Heart left ventricle (tissue), 16 donors: ENCODE results near the gene ZNF687. TPM values are rescaled to one million over a fixed set of nuclear protein-coding genes. Genes with fewer than 3 reads are reported as not detected.

Source experiments
- ATAC-seq, 4 donors: fragments of 200-7000 bp; cut with Tn5 transposase; one replicate each; pipeline ENCODE4 v1.9.1; 2020 to 2022; ENCODE audit warnings: moderate library complexity in 4 of 4, mild to moderate bottlenecking in 3 of 4, moderate number of reproducible peaks in 1 of 4
- DNase-seq, 5 donors: peaks; one replicate each; pipeline ENCODE4 v3.0.0-alpha.2; 2020
- H3K27ac ChIP-seq, 12 donors: fragments of 200-600 bp; sonication (generic) in 4 of 12; one replicate each; pipeline versions ENCODE4 v1.5.0 to v1.8.0; 2016 to 2022; ENCODE audit warnings: mild to moderate bottlenecking in 2 of 12
- H3K27me3 ChIP-seq, 9 donors: fragments of 200-600 bp; sonication (generic) in 2 of 9; one replicate each; pipeline versions ENCODE4 v1.5.1 to v1.8.0; 2016 to 2022; ENCODE audit warnings: mild to moderate bottlenecking in 3 of 9
- H3K36me3 ChIP-seq, 9 donors: fragments of 200-600 bp; sonication (generic) in 2 of 9; one replicate each; pipeline versions ENCODE4 v1.5.0 to v1.8.0; 2018 to 2022; ENCODE audit warnings: mild to moderate bottlenecking in 2 of 9
- H3K4me1 ChIP-seq, 12 donors: fragments of 200-600 bp; sonication (generic) in 4 of 12; one replicate each; pipeline versions ENCODE4 v1.5.0 to v1.8.0; 2016 to 2022; ENCODE audit warnings: mild to moderate bottlenecking in 3 of 12
- H3K4me3 ChIP-seq, 12 donors: fragments of 200-600 bp; sonication (generic) in 4 of 12; one replicate each; pipeline versions ENCODE4 v1.5.0 to v1.8.0; 2017 to 2022; ENCODE audit warnings: mild to moderate bottlenecking in 9 of 12, moderate library complexity in 4 of 12
- H3K9me3 ChIP-seq, 12 donors: fragments of 200-600 bp; sonication (generic) in 4 of 12; one replicate each; pipeline versions ENCODE4 v1.5.0 to v1.8.0; 2016 to 2022; ENCODE audit warnings: mild to moderate bottlenecking in 1 of 12
- POLR2A ChIP-seq, 2 donors: fragments of 450-650 bp; IDR thresholded peaks; one replicate each; pipeline ENCODE4 v1.6.1; 2017; ENCODE audit warnings: antibody characterized with exemption in 2 of 2, mild to moderate bottlenecking in 2 of 2, moderate library complexity in 2 of 2
- WGBS, 4 donors: extraction: QIAGEN DNeasy Blood & Tissue Kit in 2 of 4; methylation state at CpG; one replicate each; pipeline versions ENCODE4 v1.1.5 to v1.1.7; 2013 to 2018; 5-methylcytosine and 5-hydroxymethylcytosine counted together
- intact Hi-C, 10 donors: fragments of 100-400 bp; cut with DNase I; formaldehyde crosslinking; loops; one replicate each; pipeline versions ENCODE4 v1.11.1 to v1.14.2; 2022
- polyA plus RNA-seq, 2 donors: library from polyadenylated mRNA; stranded (reverse); fragments of 200-250 nt; gene quantifications; one replicate each; pipeline ENCODE4 v1.2.3, GENCODE V29; 2013
- total RNA-seq, 9 donors: library from RNA; depleted of rRNA in 2 of 9; stranded (reverse); fragments of >200 nt in 2 of 9; fragmentation: NEBNext Ultra II Directional in 3 of 9; extraction: Animal tissue kit (Norgen Biotek cat#: 25700) in 3 of 9; gene quantifications; one replicate each; pipeline versions ENCODE4 v1.1.0 to v1.2.4, GENCODE V29; 2016 to 2023
- TF ChIP-seq, protein P1 (sequence below), 12 donors: fragments of 200-600 bp; sonication (generic) in 4 of 12; IDR thresholded peaks; one replicate each; pipeline versions ENCODE4 v1.5.0 to v1.8.0; 2018 to 2022; ENCODE audit warnings: antibody characterized with exemption in 12 of 12, mild to moderate bottlenecking in 5 of 12
- donor health status: ischemic (EF 13 %, LVEDD 7.1; RV severe dilation, severe dysfunction).
- donor health status: healthy with polysubstance abuse.
- donor health status: DM: no; HTN: yes; CAD: no.
- donor health status: DM: no; HTN: no; CAD: no.
- donor health status: ischemic (EF 25% LVEDD 6.9; RV normal size, moderate dysfunction).
- donor health status: ischemic (EF 25% LVEDD 5.7; RV mildly dilated, moderate dysfunction).
- donor health status: healthy.
- donor health status: DM: yes; HTN: yes; CAD: no.
- donor health status: ischemic (EF 35%, LVEDD 5.7; RV mildly dilated, moderate dysfunction).
- donor health status: nonischemic (EF 11% LVEDD 7.7; RV severe dilation, severe dysfunction).
- donor health status: DM: yes; HTN: yes; CAD: no.
- donor health status: PGD.
- donor health status: ischemic (EF 29% LVEDD 5.4; RV normal size, mild dysfunction).
- donor health status: nonischemic (EF 23%, LVEDD 6.1; RV moderate dilation, normal function).

The ZNF687 gene
- total and polyA plus RNA-seq, 11 donors: 6.9 to 30.3 (median 13.4) TPM

DNA sequence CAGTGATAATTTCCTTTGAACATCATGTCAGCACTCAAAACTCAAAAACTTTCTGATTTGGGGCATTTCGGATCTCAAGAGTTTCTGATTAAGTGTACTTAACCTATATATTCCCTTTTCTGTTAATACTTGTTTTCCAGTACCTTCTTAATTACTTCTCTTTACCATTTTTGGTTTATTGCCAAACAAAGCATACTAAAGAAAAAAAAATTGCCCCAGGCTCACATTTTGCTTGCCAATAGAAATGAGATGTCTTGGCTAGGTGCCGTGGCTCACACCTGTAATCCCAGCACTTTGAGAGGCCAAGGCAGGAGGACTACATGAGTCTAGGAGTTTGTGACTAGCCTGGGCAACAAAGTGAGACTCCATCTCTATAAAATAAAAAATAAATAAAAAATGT is 22.7 kb upstream of the ZNF687 start:
- ATAC-seq (no peak), DNase-seq (no peak)
- TF ChIP-seq POLR2A (IDR thresholded peaks at IDR 0.05): no peak
- TF ChIP-seq, protein P1, sequence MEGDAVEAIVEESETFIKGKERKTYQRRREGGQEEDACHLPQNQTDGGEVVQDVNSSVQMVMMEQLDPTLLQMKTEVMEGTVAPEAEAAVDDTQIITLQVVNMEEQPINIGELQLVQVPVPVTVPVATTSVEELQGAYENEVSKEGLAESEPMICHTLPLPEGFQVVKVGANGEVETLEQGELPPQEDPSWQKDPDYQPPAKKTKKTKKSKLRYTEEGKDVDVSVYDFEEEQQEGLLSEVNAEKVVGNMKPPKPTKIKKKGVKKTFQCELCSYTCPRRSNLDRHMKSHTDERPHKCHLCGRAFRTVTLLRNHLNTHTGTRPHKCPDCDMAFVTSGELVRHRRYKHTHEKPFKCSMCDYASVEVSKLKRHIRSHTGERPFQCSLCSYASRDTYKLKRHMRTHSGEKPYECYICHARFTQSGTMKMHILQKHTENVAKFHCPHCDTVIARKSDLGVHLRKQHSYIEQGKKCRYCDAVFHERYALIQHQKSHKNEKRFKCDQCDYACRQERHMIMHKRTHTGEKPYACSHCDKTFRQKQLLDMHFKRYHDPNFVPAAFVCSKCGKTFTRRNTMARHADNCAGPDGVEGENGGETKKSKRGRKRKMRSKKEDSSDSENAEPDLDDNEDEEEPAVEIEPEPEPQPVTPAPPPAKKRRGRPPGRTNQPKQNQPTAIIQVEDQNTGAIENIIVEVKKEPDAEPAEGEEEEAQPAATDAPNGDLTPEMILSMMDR (IDR thresholded peaks at IDR 0.05): no peak
- Histone ChIP-seq H3K9me3 (no peaks in the 10 kb centered on the region), H3K4me3 (no peak overlapping the region), H3K4me1 (peaks cover 0 to 22% (median 9%) of the 10 kb centered on the region in 12 donors), H3K36me3 (peaks cover 0 to 34% (median 24%) of the 10 kb centered on the region in 9 donors), H3K27ac (no peak overlapping the region), H3K27me3 (no peaks in the 10 kb centered on the region)
- intact Hi-C loops: loop anchor here in 1 of 10 donors (10.0 kb wide), 1 partner anchor 165 kb away; no protein-coding TSS in a partner anchor
- 78 to 84% (median 82%) methylated on average over 2 of the region's 2 CpGs for WGBS, 4 donors

DNA sequence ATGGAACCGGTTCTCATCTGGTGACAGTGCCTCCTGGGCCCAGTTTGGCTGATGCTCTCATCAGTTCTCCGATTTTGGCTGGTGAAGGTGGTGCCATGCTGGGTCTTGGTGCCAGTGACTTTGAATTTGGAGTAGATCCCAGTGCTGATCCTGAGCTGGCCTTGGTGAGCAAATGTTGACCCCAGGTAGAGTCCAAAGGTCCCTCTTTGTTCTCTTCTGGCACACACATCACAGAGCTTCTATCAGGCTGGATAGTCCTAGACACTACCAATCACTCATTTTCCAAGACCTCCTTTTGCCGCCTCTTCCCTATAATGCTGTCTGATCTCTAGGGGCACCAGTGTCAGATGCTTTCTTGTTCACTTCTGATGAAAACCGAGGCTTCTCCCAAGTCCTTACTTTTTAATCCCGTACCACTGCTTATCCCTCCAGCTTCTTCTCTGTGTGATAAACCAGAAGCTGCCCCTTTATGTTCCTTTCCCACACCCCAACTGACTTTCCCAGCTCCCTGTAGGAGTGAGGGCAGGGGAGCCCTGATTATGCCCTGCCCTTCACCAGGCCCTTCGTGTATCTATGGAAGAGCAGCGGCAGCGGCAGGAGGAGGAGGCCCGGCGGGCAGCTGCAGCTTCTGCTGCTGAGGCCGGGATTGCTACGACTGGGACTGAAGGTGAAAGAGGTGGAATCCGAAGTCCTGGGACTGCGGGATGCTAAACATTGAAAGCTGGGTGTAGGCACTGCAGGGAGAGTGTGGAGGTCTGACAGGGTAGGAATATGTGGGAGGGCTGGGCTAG is 16.5 kb upstream of the ZNF687 start:
- Histone ChIP-seq H3K4me3 (no peak overlapping the region), H3K36me3 (peaks cover 0 to 87% (median 82%) of the 10 kb centered on the region in 9 donors), H3K27ac (no peak overlapping the region), H3K27me3 (no peaks in the 10 kb centered on the region), H3K9me3 (no peaks in the 10 kb centered on the region), H3K4me1 (no peaks in the 10 kb centered on the region)
- WGBS, 4 donors: 87 to 96% (median 90%) methylated on average over 14 of the region's 14 CpGs
- ATAC-seq: no peak
- intact Hi-C loops: no loop called here
- no peak for TF ChIP-seq POLR2A (IDR thresholded peaks at IDR 0.05)
- TF ChIP-seq, protein P1 (IDR thresholded peaks at IDR 0.05): no peak
- DNase-seq: no peak

DNA sequence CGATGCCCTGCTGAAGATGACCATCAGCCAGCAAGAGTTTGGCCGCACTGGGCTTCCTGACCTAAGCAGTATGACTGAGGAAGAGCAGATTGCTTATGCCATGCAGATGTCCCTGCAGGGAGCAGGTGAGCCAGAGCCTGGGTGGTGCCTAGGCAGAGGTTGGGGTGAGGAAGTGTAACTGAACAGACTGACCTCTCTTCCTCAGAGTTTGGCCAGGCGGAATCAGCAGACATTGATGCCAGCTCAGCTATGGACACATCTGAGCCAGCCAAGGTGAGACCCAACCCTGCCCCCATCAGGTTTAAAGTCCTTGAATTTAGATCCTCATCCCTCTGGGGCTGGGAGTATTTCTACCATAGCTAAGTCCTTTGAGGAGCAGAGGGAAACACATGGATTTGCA is 15.8 kb upstream of the ZNF687 start:
- Histone ChIP-seq H3K4me1 (peaks cover 0 to 1% (median 0%) of the 10 kb centered on the region in 12 donors), H3K9me3 (no peaks in the 10 kb centered on the region), H3K4me3 (no peak overlapping the region), H3K36me3 (peaks cover 0 to 89% (median 83%) of the 10 kb centered on the region in 9 donors), H3K27ac (no peak overlapping the region), H3K27me3 (no peaks in the 10 kb centered on the region)
- intact Hi-C loops: no loop called here
- DNase-seq (no peak), ATAC-seq (no peak)
- no peak for TF ChIP-seq POLR2A (IDR thresholded peaks at IDR 0.05)
- TF ChIP-seq, protein P1 (IDR thresholded peaks at IDR 0.05): no peak
- 92 to 100% (median 96%) methylated on average over 3 of the region's 3 CpGs for WGBS, 4 donors

DNA sequence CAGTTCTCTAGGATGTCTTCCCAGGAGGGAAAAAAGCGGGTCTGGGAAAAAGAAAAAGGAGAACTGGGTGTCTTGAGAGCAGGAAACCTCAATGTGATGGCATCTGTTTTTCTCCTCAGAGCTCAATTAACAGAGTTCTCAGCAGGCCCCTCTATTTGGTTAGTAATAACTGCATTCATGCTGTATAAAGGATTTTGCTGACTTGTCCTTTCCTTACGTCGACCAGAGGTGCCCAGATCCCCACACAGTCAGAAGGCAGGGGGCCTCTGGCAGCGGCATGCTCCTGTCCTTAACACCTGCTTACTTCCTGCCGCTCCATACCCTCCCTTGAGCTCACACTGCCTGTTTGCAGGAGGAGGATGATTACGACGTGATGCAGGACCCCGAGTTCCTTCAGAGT is 15.3 kb upstream of the ZNF687 start:
- no peak for ATAC-seq
- no peak for DNase-seq
- Histone ChIP-seq H3K27ac (no peak overlapping the region), H3K4me3 (no peak overlapping the region), H3K27me3 (no peaks in the 10 kb centered on the region), H3K9me3 (no peaks in the 10 kb centered on the region), H3K4me1 (peaks cover 0 to 6% (median 1%) of the 10 kb centered on the region in 12 donors), H3K36me3 (peaks cover 0 to 87% (median 81%) of the 10 kb centered on the region in 9 donors)
- TF ChIP-seq, protein P1 (IDR thresholded peaks at IDR 0.05): no peak
- TF ChIP-seq POLR2A (IDR thresholded peaks at IDR 0.05): no peak
- intact Hi-C loops: no loop called here
- 75 to 79% (median 77%) methylated on average over 8 of the region's 8 CpGs for WGBS, 4 donors
